CD4-positive, alpha-beta T cell treated with Interleukin-4 for 4 hours (primary cell): ENCODE data around the gene RHBDD1.
"Not testable (repeated sequence)": the region's sequence is repeated elsewhere in the genome, so short reads cannot be mapped to it uniquely, and the experiment has no call there.

Experiments
- DNase-seq: peaks from one replicate; pipeline ENCODE4 v3.0.0-alpha.2; 2020

Gene RHBDD1

DNA sequence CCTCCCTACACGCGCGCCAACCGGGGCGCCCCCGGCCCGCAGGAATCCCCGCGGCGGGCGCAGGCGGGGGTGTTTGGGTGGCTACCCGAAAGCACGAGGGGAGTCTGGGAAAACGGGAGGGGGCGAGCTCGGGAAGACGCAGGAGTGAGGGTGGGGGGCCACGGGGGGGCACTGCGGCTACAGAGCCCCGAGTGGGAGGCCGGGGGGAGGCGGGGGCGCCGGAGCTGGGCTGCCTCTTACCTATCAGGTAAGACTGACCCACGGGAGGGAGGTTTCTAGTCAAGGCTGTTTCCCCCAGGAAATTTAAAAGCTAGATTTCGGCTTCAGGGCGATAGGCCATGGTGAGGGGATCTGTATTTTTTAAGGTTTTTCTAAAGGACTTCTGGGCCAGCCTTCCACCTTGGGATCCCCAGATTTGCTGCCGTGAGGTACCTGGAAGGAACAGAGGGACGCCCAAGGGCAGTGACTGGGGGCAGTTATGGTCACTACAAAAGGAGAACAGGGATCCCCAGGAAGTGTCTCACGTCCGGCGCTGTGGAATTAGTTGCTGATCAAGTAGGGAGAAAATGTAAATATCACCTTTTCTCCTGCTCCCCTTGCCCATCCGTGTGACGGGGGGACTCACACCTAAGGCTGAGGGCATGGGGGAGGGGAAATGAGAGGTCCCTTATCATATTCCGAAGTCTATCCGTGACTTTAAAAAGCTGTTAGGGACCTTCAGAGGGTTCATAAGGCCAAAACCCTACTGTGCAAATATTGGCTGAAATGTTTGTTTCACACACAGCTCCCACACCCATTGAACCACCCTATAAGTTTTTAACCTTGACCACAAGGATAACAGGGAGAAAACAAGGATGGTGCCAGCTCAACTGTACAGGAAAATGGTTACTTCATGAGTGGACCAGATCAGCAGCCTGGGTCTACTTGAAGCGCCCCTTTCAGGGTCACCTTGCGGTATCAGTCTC, 35.6 kb upstream of the RHBDD1 start:
- no peak for DNase-seq

- DNase-seq, result peak; percentile 75
Observed at GRCh38 chr2:226800941-226801784, 34.7 kb upstream of the RHBDD1 start.

GRCh38 chr2:226802573-226802972, 33.3 kb upstream of the RHBDD1 start:
- DNase-seq, result peak; percentile 79

DNA sequence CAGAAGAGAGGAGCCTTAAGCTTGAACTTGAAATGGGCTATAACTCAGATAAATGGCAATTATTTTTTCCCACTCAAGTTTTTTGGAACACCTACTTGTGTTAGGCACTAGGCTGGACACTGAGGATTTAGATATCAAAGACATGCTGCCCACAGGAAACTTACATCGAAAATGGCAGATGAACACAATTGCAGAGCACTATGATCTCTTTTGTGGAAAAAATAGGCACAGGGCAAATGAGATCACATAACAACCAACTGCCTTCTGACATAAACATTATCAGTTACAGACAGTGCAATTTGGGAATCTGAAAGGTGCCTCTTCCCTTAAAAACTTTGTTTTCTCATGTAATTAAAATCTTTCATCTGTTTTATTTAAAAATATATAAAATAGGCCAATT, 32.4 kb upstream of the RHBDD1 start:
- DNase-seq, result no peak

DNA sequence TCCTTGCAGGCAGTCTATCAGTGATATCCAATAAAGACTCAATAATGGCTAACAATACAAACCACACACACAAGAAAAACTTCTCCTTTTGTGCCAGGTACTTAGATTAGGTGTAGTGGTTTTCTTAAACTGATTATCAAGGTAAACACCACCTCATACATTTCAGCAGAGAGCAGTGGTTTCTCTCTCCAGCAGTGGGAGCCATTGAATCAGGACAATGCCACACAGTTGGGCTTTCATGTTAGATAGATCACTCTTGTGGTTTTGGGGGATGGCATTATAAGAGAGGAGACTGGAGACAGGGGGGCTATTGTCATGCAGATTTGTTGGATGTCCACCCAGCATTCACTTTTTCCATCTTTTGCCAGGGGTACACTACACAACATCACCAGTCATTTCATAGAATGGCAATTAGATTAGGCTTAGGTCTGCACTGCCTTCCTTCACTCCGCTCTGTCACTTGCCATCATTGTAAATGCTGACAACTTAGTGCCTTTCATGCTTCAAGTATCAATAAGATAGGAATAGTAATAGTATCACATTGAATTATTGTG, 22.6 kb upstream of the RHBDD1 start:
- no peak for DNase-seq

- no peak for DNase-seq
Observed at GRCh38 chr2:226818930-226819329, 16.9 kb upstream of the RHBDD1 start.

DNA sequence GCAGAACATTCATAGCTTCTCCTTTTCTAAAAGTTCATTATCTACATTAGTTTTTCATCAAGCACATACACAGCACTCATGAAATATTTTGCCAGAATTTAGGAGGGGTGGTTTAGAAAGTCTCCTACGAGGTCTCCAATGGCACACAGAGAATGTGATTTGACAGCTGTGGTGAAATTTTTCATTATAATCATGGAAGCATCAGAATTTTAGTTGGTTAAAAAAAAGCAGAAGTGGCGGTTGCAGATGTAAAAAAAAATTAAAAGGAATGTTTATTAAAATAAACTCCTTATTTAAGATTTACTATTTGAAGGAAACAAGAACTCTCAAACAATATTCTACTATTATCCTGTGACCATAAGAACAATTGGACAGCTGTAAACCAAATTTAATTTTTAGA, 10.8 kb upstream of the RHBDD1 start:
- DNase-seq, result no peak

DNA sequence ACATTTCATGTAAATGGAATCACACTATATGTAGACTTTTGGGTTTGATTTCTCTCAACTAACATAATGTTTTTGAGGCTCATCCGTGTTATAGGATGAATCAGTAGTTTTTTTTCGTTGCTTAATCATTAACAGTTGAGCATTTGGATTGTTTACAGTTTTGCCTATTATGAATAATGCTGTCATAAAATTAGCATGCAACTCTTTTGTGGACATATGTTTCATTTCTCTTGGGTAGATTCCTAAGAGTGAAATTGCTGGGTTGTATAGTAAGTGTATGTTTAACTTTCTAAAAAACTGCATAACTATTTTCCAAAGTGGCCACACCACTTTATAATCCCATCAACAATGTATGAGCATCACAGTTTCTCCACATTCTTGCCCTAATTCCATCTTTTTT, 7.7 kb upstream of the RHBDD1 start:
- DNase-seq, result no peak

DNA sequence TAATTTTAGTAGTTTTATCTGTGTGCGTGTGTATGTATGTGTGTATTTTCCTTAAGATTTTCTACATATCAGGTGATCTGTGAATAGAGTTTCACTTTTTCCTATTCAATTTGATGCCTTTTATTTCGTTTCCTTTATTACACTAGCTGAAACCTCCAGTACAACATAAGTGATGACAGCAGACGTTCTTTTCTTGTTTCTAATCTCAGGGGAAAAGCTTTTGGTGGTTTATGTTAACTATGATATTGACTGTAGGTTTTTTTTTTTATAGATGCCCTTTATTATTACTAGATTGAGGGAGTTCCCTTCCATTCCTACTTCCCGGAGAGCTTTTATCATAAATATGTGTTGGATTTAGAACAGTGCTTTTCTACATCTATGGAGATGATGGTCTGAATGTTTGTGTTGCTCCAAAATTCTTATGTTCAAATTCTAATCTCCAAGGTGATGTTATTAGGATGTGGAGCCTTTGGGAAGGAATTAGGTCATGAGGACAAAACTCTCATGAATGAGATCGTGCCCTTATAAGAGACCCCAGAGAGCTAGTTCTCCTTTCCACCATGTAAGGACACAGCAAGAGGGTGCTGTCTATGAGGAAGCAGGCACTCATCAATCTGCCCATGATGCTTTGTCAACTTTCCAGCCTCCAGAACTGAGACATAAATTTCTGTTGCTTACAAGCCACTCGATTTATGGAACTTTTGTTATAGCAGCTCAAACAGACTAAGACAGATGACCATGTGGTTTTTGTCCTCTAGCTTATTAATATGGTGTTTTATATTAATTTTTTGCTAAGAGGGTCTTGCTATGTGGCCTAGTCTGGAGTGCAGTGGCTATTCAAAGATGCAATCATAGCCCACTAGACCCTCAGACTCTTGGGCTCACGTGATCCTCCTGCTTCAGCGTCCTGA, 5.9 kb upstream of the RHBDD1 start:
- DNase-seq, result no peak

- no peak for DNase-seq
Observed at GRCh38 chr2:226831266-226831665, 4.6 kb upstream of the RHBDD1 start.

DNA sequence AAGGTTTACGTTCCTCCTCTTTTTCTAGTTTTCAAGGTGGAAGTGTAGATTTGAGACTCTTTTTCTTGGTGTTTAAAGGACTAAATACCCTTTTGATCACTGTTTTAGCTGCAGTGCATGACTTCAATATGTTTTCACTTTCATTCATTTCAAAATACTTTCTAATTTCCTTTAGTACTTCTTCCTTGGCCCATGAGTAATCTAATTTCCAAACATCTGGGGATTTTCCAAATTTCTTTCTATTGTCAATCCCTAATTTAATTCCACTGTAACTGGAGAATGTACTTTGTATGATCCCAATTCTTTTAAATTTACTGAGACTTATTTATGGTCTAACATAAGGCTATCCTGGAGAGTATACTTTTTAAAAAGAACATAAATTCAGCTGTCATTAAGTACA, 3.8 kb upstream of the RHBDD1 start:
- DNase-seq, result no peak

GRCh38 chr2:226834880-226835279, 974 bp upstream of the RHBDD1 start:
- DNase-seq, result not testable (repeated sequence)

DNA sequence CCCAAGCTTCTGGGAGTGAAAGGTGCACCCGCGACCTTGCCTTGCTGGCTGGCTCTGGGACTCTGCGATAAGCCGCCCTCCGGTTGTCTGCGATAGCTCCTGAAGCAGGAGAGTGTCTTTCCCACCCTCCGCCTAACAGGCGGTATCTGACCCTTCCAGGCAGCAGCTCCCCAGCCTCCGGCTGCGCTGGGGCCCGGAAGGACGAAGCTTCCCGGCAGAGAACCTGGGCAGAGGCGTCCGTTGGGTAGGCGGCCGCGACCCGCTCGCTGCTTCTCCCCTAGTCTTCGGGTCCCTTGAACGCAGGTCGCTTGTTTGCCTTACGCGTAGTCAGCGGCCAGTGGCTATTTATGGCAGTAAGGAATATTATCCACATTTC, 446 bp upstream of the RHBDD1 start:
- DNase-seq, result peak; percentile 17

DNA sequence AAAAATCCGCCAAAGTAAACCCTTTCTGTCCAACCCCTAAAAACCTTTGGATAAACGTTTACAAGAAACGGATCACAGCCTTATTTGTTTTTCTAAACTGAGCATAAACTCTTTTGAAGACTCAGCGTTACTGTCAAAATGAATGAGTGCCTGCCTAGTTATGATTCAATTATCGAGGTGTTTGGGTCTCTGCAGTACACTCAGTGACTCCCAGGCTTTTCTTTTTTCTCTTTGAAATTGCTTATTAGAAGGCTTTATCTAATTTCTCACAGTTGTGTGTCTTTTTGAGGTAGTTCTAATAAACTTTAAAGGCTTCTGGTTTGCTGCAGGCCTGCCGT, 663 bp downstream of the RHBDD1 start:
- no peak for DNase-seq

DNA sequence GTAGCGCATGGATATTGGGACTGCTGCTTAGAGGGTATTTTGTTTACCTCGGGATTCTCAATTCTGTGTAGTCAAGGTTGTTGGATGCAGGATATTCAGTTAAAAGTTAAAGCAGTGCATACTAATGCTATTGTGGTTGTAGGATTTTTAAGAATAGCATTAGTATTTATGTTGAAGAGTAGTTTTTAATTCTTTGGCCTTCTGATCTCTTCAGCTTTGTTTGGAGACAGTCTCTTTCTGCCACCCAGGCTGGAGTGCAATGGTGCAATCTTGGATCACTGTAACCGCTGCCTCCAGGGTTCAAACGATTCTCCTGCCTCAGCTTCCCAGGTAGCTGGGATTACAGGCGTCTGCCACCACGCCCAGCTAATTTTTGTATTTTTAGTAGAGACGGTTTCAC, 1.5 kb downstream of the RHBDD1 start:
- DNase-seq, result no peak

DNA sequence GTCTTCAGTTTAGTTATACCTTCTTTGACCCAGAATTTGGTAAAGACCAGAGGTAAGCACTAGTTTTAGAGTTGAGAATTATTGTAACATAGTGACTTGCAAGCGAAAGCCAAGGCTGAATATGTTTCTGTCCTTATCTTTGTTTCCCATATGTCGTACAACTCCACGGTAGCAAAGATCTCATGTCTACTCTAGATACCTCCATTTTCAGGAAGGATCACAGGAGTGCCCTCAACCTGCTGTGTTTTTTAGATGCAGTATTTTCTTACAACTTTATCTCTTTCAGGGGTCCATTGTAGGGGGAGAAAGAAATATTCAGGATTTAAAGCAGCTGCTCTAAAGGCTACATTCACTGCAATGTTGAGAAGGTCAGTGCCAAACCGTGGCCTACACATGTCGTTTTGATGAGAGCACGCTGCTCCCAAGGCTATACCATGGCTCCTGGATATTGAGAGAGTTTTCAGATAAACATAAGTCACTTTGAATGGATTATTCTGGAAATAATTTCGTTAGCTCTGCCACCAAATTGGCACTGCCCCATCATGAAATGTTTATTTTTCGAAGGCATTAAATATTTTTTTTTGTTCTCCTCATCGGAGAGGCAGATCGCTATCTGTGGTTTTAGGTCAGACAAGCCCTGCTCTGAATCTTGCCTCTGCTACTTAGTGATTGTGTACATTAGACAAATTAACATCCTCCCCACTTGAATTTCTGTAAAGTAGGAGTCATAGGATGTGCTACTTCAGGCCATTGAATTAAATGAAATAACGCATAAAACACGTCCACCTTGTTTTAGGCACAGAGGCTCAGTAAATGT, 2.1 kb downstream of the RHBDD1 start:
- peak; percentile 22 for DNase-seq

- peak; percentile 27 for DNase-seq
Observed at GRCh38 chr2:226838722-226839121, 2.9 kb downstream of the RHBDD1 start.

DNA sequence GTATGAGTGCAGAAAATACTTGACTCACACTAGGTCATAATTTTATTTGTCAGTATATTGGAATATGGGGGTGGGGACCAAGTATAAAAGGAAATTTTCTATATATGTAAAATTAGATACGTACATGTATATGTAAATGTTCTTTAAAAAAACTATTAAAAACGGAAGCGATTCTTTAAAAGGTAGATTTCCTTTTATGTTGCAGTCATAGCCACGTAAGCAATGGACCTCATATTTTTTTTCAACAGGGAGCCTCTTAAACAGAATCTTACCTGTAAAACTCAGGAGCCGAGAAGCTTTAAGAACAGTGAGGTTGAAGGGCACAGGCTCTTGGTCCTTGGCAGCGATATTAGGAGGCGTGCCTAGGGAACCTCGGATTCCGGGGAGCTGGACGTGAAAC, 3.3 kb downstream of the RHBDD1 start:
- peak; percentile 11 for DNase-seq

GRCh38 chr2:226839951-226840350, 4.1 kb downstream of the RHBDD1 start:
- peak; percentile 15 for DNase-seq

DNA sequence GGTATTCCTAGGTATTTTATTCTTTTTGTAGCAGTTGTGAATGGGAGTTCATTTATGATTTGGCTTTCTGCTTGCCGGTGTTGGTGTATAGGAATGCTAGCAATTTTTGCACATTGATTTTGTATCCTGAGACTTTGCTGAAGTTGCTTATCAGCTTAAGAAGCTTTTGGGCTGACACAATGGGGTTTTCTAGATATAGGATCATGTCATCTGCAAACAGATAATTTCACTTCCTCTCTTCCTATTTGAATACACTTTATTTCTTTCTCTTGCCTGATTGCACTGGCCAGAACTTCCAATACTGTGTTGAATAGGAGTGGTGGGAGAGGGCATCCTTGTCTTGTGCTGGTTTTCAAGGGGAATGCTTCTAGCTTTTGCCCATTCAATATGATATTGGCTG, 7.1 kb downstream of the RHBDD1 start:
- not testable (repeated sequence) for DNase-seq

- no peak for DNase-seq
Observed at GRCh38 chr2:226845386-226846116, 9.7 kb downstream of the RHBDD1 start.
